ENCODE results near the gene NPM3. TPM values are rescaled to one million over a fixed set of nuclear protein-coding genes. Genes with fewer than 3 reads are reported as not detected.

The NPM3 gene
- total and polyA plus RNA-seq, 2 experiments from 2014 or later = 14.6 to 78.9 TPM

- Histone ChIP-seq H3K4me3 (no peak overlapping the region), H3K9me3 (ENCODE audit: low read depth) (no peaks in the 10 kb centered on the region), H3K4me1 (ENCODE audit: low read depth) (peaks cover 9% of the 10 kb centered on the region), H3K27me3 (no peaks in the 10 kb centered on the region), H3K27ac (no peak overlapping the region), H3K36me3 (no peaks in the 10 kb centered on the region)
- DNase-seq (ENCODE audit: low read depth in 1 of 2, low spot score in 1 of 2) = no peak
- TF ChIP-seq, protein P1, sequence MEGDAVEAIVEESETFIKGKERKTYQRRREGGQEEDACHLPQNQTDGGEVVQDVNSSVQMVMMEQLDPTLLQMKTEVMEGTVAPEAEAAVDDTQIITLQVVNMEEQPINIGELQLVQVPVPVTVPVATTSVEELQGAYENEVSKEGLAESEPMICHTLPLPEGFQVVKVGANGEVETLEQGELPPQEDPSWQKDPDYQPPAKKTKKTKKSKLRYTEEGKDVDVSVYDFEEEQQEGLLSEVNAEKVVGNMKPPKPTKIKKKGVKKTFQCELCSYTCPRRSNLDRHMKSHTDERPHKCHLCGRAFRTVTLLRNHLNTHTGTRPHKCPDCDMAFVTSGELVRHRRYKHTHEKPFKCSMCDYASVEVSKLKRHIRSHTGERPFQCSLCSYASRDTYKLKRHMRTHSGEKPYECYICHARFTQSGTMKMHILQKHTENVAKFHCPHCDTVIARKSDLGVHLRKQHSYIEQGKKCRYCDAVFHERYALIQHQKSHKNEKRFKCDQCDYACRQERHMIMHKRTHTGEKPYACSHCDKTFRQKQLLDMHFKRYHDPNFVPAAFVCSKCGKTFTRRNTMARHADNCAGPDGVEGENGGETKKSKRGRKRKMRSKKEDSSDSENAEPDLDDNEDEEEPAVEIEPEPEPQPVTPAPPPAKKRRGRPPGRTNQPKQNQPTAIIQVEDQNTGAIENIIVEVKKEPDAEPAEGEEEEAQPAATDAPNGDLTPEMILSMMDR (IDR thresholded peaks at IDR 0.05; ENCODE audit: low read depth, low read length) = no peak
Observed at GRCh38 chr10:101766753-101767599, 16.3 kb downstream of the NPM3 start.

- H3K27me3 ChIP-seq = no peaks in the 10 kb centered on the region
- H3K9me3 ChIP-seq (ENCODE audit: low read depth) = no peaks in the 10 kb centered on the region
- H3K4me3 ChIP-seq = no peak overlapping the region
- H3K4me1 ChIP-seq (ENCODE audit: low read depth) = peaks cover 9% of the 10 kb centered on the region
- H3K36me3 ChIP-seq = no peaks in the 10 kb centered on the region
- TF ChIP-seq, protein P1 (IDR thresholded peaks at IDR 0.05; ENCODE audit: low read depth, low read length) = no peak
- no peak overlapping the region for H3K27ac ChIP-seq
- no peak for DNase-seq (ENCODE audit: low read depth in 1 of 2, low spot score in 1 of 2)
Observed at GRCh38 chr10:101766306-101766705, 16.9 kb downstream of the NPM3 start.

- no peaks in the 10 kb centered on the region for H3K36me3 ChIP-seq
- no peak for DNase-seq (ENCODE audit: low read depth in 1 of 2, low spot score in 1 of 2)
- no peaks in the 10 kb centered on the region for H3K27me3 ChIP-seq
- TF ChIP-seq, protein P1 (IDR thresholded peaks at IDR 0.05; ENCODE audit: low read depth, low read length) = no peak
- peaks cover 11% of the 10 kb centered on the region for H3K4me1 ChIP-seq (ENCODE audit: low read depth)
- no peaks in the 10 kb centered on the region for H3K9me3 ChIP-seq (ENCODE audit: low read depth)
- H3K27ac ChIP-seq = no peak overlapping the region
- no peak overlapping the region for H3K4me3 ChIP-seq
Observed at GRCh38 chr10:101763141-101763846, 20.0 kb downstream of the NPM3 start.

DNA sequence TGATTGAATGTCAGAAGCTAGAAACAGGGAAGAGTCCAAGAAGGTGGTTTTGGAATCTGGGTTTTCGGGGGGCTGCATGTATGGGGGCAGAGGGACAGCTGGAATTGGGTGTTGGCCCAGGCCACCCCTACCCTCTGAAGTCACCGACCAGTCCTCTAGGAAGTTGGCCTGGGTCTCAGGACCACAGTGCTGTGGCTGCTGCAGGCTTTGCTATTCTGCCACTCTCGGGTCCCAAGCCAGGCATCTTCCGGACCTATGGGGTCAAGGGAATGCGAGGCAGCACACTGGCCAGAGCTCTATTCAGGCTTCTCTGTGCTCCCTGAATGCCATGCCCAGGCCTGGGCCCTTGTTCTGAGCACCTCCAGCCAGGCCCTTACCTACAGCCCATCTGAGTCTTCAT lies 20.5 kb downstream of the NPM3 start:
- peaks cover 11% of the 10 kb centered on the region for H3K4me1 ChIP-seq (ENCODE audit: low read depth)
- H3K27me3 ChIP-seq = no peaks in the 10 kb centered on the region
- no peak overlapping the region for H3K4me3 ChIP-seq
- no peak for DNase-seq (ENCODE audit: low read depth in 1 of 2, low spot score in 1 of 2)
- H3K36me3 ChIP-seq = no peaks in the 10 kb centered on the region
- no peaks in the 10 kb centered on the region for H3K9me3 ChIP-seq (ENCODE audit: low read depth)
- H3K27ac ChIP-seq = no peak overlapping the region
- TF ChIP-seq, protein P1 (IDR thresholded peaks at IDR 0.05; ENCODE audit: low read depth, low read length) = no peak

DNA sequence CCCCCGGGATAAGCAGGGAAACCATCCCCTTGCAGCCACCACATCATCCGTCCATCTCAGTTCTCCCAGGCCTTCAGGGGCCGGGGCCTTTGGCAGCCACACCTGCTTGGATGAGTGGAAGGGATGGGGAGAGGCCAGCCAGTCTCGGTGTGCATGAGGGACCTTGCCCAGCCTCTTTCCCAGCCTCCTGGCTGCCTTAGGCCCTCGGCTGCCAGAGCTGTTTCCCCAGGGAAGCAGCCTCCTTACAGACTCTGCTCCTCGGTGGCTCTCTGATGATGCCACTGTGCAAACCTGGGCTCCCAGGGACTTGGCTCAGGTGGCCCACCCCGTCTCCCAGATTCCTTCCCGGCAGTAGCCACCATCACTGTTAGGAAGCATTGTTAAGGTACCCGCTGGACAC lies 22.0 kb downstream of the NPM3 start:
- no peaks in the 10 kb centered on the region for H3K9me3 ChIP-seq (ENCODE audit: low read depth)
- peaks cover 11% of the 10 kb centered on the region for H3K4me1 ChIP-seq (ENCODE audit: low read depth)
- TF ChIP-seq, protein P1 (IDR thresholded peaks at IDR 0.05; ENCODE audit: low read depth, low read length) = no peak
- H3K36me3 ChIP-seq = no peaks in the 10 kb centered on the region
- DNase-seq (ENCODE audit: low read depth in 1 of 2, low spot score in 1 of 2) = no peak
- no peak overlapping the region for H3K4me3 ChIP-seq
- H3K27me3 ChIP-seq = no peaks in the 10 kb centered on the region
- no peak overlapping the region for H3K27ac ChIP-seq

Measured in cardiac muscle cell (in vitro differentiated cells and primary cell).